Thymus (tissue), 11 donors: ENCODE results near the gene THAP3. TPM values are rescaled to one million over a fixed set of nuclear protein-coding genes. Genes with fewer than 3 reads are reported as not detected.

Source experiments
- DNase-seq, 9 donors: peaks; one replicate each; pipeline ENCODE4 v3.0.0-alpha.2; 2013; ENCODE audit warnings: low spot score in 9 of 9, low read depth in 6 of 9, missing footprints in 1 of 9
- H3K27ac ChIP-seq, 2 donors: one replicate each; pipeline ENCODE4 v1.5.1; 2013; ENCODE audit warnings: control low read depth in 1 of 2, low read depth in 1 of 2, low read length in 1 of 2, mild to moderate bottlenecking in 1 of 2, moderate library complexity in 1 of 2
- H3K27me3 ChIP-seq, 2 donors: one replicate each; pipeline ENCODE4 v1.5.1; 2013; ENCODE audit warnings: low read length in 1 of 2; ENCODE audit not compliant: control insufficient read depth in 2 of 2, insufficient read depth in 1 of 2
- H3K36me3 ChIP-seq, 2 donors: one replicate each; pipeline ENCODE4 v1.5.1; 2013; ENCODE audit warnings: low read length in 1 of 2, mild to moderate bottlenecking in 1 of 2, moderate library complexity in 1 of 2; ENCODE audit not compliant: control insufficient read depth in 2 of 2, insufficient read depth in 2 of 2
- H3K4me1 ChIP-seq, 2 donors: one replicate each; pipeline ENCODE4 v1.5.1; 2013; ENCODE audit warnings: low read length in 2 of 2; ENCODE audit not compliant: control insufficient read depth in 2 of 2, insufficient read depth in 2 of 2
- H3K4me3 ChIP-seq, 2 donors: one replicate each; pipeline ENCODE4 v1.5.1; 2013; ENCODE audit warnings: low read length in 2 of 2, control low read depth in 1 of 2, mild to moderate bottlenecking in 1 of 2
- H3K9me3 ChIP-seq, 2 donors: one replicate each; pipeline ENCODE4 v1.5.1; 2013; ENCODE audit warnings: low read length in 1 of 2, mild to moderate bottlenecking in 1 of 2; ENCODE audit not compliant: control insufficient read depth in 2 of 2, insufficient read depth in 1 of 2
- WGBS: extraction: QIAGEN DNeasy Blood & Tissue Kit; methylation state at CpG from one replicate; pipeline ENCODE4 v1.1.7; 2013; 5-methylcytosine and 5-hydroxymethylcytosine counted together
- polyA plus RNA-seq: library from polyadenylated mRNA; stranded (reverse); fragments of 200-250 nt; gene quantifications from one replicate; pipeline ENCODE4 v1.2.3, GENCODE V29; 2013
- total RNA-seq: library from RNA; stranded (reverse); fragments of 120-200 nt; gene quantifications from one replicate; pipeline ENCODE4 v1.2.4, GENCODE V29; 2013
- donor health status: healthy.

The THAP3 gene
- total and polyA plus RNA-seq, 2 donors = 17.6 to 22.2 TPM

GRCh38 chr1:6602669-6603237 is 21.9 kb upstream of the THAP3 start, which contains the start of gene KLHL21:
TSS of gene KLHL21 (minus strand) at chr1:6602869. CDS start at chr1:6602817, 52 bp downstream.
- Histone ChIP-seq H3K9me3 (no peaks in the 10 kb centered on the region), H3K4me3 (peak within 1 kb of the TSS; percentile 77 to 92), H3K27me3 (peaks cover 0 to 5% of the 10 kb centered on the region in 2 donors), H3K27ac (peak within 1 kb of the TSS; percentile 95), H3K4me1 (peaks cover 17 to 43% of the 10 kb centered on the region in 2 donors), H3K36me3 (peaks cover 9 to 12% of the 10 kb centered on the region in 2 donors)
- WGBS = under 1% methylated on average over 84 of the region's 84 CpGs
- peak in 6 of 9 donors; percentile 70 to 91 (median 76) for DNase-seq

GRCh38 chr1:6603238-6603914 is 21.3 kb upstream of the THAP3 start:
- Histone ChIP-seq H3K36me3 (peaks cover 3 to 7% of the 10 kb centered on the region in 2 donors), H3K4me3 (peak overlapping the region; percentile 60 to 92), H3K4me1 (peaks cover 17 to 43% of the 10 kb centered on the region in 2 donors), H3K27me3 (peaks cover 0 to 5% of the 10 kb centered on the region in 2 donors), H3K27ac (peak overlapping the region; percentile 95), H3K9me3 (no peaks in the 10 kb centered on the region)
- WGBS = 2% methylated on average over 36 of the region's 36 CpGs
- peak in 3 of 9 donors; percentile 43 to 82 (median 60) for DNase-seq

DNA sequence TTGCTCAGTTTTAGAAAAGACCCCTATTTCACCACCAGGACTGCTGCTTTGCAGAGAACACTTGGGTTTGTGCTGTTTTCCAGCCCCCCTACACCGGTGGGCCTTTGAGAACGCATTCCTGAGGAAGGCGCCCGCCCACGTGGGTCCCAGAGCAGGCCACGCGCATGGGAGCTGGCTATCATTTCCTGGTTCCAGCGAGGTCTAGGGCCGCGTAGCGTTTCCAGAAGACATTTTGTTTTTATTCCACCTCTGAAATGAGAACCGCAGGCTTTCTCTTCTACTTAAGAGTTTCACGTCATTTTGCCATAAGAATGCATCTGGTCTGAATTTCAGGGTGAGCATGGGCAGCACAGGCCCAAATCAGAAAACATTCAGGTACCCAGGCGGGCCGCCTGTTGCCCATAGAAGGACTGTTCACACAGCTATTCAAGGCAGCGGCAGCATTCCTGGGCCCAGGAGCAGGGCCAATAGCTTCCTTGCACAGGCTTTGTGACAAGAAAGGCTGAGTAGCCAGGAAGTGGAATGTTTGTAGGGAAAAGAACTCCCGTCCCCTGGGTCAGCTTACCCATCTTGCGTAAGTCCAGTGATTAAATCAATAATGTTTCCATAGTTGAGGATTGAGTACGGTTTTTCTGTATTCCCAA is 20.6 kb upstream of the THAP3 start:
- Histone ChIP-seq H3K4me1 (peaks cover 14 to 41% of the 10 kb centered on the region in 2 donors), H3K9me3 (no peaks in the 10 kb centered on the region), H3K4me3 (peak overlapping the region; percentile 60 to 92), H3K36me3 (peaks cover under 1 to 2% of the 10 kb centered on the region in 2 donors), H3K27ac (peak overlapping the region; percentile 95), H3K27me3 (peaks cover 0 to 5% of the 10 kb centered on the region in 2 donors)
- no peak for DNase-seq
- WGBS = 74% methylated on average over 19 of the region's 19 CpGs

DNA sequence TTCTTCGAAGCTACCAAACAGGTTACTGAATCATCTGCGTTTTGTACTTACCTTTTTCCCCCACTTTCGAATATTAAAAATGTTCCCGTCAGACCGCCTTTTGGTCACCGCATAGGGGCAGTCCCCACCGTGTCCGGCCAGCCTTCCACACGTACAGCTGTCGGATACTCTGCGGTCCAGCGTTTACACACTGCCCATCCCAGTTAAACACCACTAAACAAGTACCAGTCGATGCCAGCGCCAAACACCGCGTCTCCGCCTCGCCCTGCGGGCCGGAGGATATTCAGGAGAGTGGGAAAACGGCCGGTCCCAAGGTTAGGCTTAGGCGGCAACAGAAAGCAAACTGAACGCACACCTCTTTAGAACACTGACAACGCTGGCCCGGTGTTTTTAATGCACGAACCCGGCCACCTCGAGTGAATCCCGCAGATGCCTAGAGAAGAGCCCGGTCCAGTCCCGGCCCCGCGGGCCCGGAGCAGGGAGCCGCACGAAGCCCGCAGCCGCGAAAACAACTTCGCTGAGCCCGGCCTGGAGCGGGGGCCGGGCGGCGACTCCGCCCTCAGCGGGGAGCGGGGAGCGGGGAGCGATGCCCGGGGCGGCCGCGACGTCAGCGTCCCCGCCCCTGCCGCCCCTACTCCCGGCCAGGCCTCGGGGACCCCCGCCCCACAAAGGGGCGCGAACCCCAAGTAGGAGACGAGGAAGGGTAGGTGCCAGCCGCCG is 11.9 kb upstream of the THAP3 start:
- Histone ChIP-seq H3K4me1 (peaks cover 4 to 14% of the 10 kb centered on the region in 2 donors), H3K27me3 (peaks cover 0 to 19% of the 10 kb centered on the region in 2 donors), H3K4me3 (peak overlapping the region; percentile 64 to 93), H3K27ac (peak overlapping the region; percentile 55 to 83), H3K9me3 (no peaks in the 10 kb centered on the region), H3K36me3 (peaks cover 0 to 7% of the 10 kb centered on the region in 2 donors)
- 1% methylated on average over 67 of the region's 67 CpGs for WGBS
- peak in 2 of 9 donors; percentile 12 to 39 for DNase-seq

DNA sequence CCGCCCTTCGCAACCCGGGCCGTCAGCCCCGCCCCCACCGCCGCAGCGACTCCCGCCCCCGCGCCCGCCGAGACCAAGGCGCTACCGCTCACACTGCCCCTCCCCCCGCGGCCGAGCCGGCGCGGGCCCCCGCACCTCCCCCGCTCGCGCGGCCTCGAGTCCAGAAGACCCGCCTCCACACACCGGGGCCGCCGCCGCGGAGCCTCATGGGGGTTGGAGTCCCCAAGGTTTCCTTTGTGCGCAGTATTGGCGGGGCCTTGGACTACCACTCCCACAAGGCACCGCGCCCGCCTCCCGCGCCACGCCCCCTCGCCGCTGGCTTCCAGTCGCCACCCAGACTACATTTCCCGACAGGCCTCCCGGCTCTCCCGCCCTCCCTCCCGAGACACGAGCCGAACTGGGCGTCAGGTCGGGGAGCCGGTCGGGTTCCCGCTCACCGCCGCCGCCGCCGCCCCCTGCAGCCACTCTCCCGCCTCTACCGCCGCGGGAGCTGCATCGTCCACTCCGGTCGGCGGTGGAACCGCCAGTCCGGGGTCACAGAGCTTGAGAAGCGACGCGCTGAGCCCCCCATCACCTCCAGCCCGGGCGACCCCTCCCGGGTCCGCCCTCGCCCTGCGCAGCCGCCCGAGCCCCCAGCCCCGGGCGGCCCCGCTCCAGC is 11.2 kb upstream of the THAP3 start, which contains the start of gene PHF13:
Gene PHF13 (plus strand): TSS at position 371 of the 658 bp plus-strand sequence. CDS start 336 bp downstream, outside the sequence.
- H3K4me1 ChIP-seq = peaks cover 4 to 14% of the 10 kb centered on the region in 2 donors
- peaks cover 4 to 9% of the 10 kb centered on the region in 2 donors for H3K36me3 ChIP-seq
- DNase-seq = peak; percentile 86 to 99 (median 96)
- peaks cover 0 to 19% of the 10 kb centered on the region in 2 donors for H3K27me3 ChIP-seq
- WGBS = under 1% methylated on average over 84 of the region's 84 CpGs
- H3K4me3 ChIP-seq = peak within 1 kb of the TSS; percentile 64 to 93
- no peaks in the 10 kb centered on the region for H3K9me3 ChIP-seq
- H3K27ac ChIP-seq = peak within 1 kb of the TSS; percentile 55 to 91

- H3K9me3 ChIP-seq = no peaks in the 10 kb centered on the region
- H3K27me3 ChIP-seq = peaks cover 0 to 19% of the 10 kb centered on the region in 2 donors
- peak in 2 of 9 donors; percentile 53 to 54 for DNase-seq
- H3K27ac ChIP-seq = peak overlapping the region in 1 of 2 donors; percentile 91
- peak overlapping the region; percentile 55 to 93 for H3K4me3 ChIP-seq
- peaks cover 4 to 14% of the 10 kb centered on the region in 2 donors for H3K4me1 ChIP-seq
- WGBS = 1% methylated on average over 117 of the region's 117 CpGs
- peaks cover 6 to 12% of the 10 kb centered on the region in 2 donors for H3K36me3 ChIP-seq
Measured at GRCh38 chr1:6614019-6614928, 10.4 kb upstream of the THAP3 start.

- 4% methylated on average over 82 of the region's 82 CpGs for WGBS
- Histone ChIP-seq H3K36me3 (peaks cover 12 to 21% of the 10 kb centered on the region in 2 donors), H3K4me1 (peaks cover 4 to 14% of the 10 kb centered on the region in 2 donors), H3K9me3 (no peaks in the 10 kb centered on the region), H3K27me3 (peaks cover 0 to 19% of the 10 kb centered on the region in 2 donors), H3K27ac (peak overlapping the region in 1 of 2 donors; percentile 42), H3K4me3 (peak overlapping the region; percentile 37 to 93)
- peak in 1 of 9 donors; percentile 13 for DNase-seq
Measured at GRCh38 chr1:6614929-6615785, 9.5 kb upstream of the THAP3 start.
